Fibroblast of the aortic adventitia (primary cell): Measurements from ENCODE around the gene SV2B. TPM values are rescaled to one million over a fixed set of nuclear protein-coding genes. Genes with fewer than 3 reads are reported as not detected.

ENCODE experiments used
- DNase-seq: peaks from one replicate; pipeline ENCODE4 v3.0.0-alpha.2; 2010; ENCODE audit warnings: low read depth
- H3K4me3 ChIP-seq: 2 replicates; pipeline ENCODE4 v1.5.1; 2011; ENCODE audit warnings: low read depth, mild to moderate bottlenecking, control low read depth, low read length, moderate library complexity
- CTCF ChIP-seq: IDR thresholded peaks from 2 replicates; pipeline ENCODE4 v1.5.1; 2011; ENCODE audit warnings: mild to moderate bottlenecking, low read length, control low read depth, inconsistent platforms; ENCODE audit not compliant: insufficient read depth
- total RNA-seq: library from RNA; depleted of rRNA; stranded (reverse); fragments of >200 nt; gene quantifications from 2 replicates; pipeline ENCODE4 v1.2.3, GENCODE V29; 2012; ENCODE audit warnings: low replicate concordance

Gene SV2B
- total RNA-seq, 1 donor: not detected

GRCh38 chr15:91244919-91245318, 144.9 kb downstream of the SV2B start:
- no peak for DNase-seq
- TF ChIP-seq CTCF: no peak
- no peak overlapping the region for H3K4me3 ChIP-seq

- no peak overlapping the region for H3K4me3 ChIP-seq
- TF ChIP-seq CTCF: no peak
- no peak for DNase-seq
These were observed 146.9 kb downstream of the SV2B start for GRCh38 chr15:91246998-91247397.

- TF ChIP-seq CTCF: no peak
- no peak for DNase-seq
- no peak overlapping the region for H3K4me3 ChIP-seq
These were observed 149.5 kb downstream of the SV2B start for GRCh38 chr15:91249591-91249990.

GRCh38 chr15:91252322-91252721, 152.3 kb downstream of the SV2B start:
- no peak overlapping the region for H3K4me3 ChIP-seq
- no peak for DNase-seq
- TF ChIP-seq CTCF: no peak

- no peak overlapping the region for H3K4me3 ChIP-seq
- no peak for TF ChIP-seq CTCF
- no peak for DNase-seq
These were observed 152.7 kb downstream of the SV2B start for GRCh38 chr15:91252756-91253155.

- no peak overlapping the region for H3K4me3 ChIP-seq
- no peak for TF ChIP-seq CTCF
- DNase-seq: no peak
These were observed 153.5 kb downstream of the SV2B start for GRCh38 chr15:91253605-91254004.

GRCh38 chr15:91254766-91255165, 154.7 kb downstream of the SV2B start:
- TF ChIP-seq CTCF: no peak
- DNase-seq: no peak
- no peak overlapping the region for H3K4me3 ChIP-seq
